ENCODE results near the gene PIGN. TPM values are rescaled to one million over a fixed set of nuclear protein-coding genes. Genes with fewer than 3 reads are reported as not detected.
A peak's percentile ranks its signal among the peaks of the same experiment; 100 is the strongest.

PIGN gene
- total RNA-seq, 1 donor from 2014 or later, result 76.8 TPM

- no peak for DNase-seq (ENCODE audit: low read depth)
Observed at GRCh38 chr18:62109676-62110075, 77.2 kb downstream of the PIGN start.

DNA sequence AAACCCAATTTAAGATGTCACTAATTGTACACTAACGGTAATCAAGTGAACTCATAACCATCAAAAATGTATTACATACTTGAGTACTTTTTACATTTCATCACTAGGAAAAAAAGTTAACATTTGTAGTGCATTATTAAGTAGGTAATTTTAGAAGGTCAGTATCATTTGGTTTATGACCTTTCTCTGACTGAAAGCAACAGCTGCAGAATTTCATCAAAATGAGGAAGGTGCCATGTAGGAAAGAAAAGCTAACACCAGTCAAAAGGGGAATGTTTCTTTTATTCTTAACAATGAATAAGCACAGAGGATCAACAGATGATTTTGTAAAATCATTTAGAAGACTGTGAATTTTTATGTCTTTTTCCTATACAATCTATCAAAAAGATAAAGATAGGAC, 79.0 kb downstream of the PIGN start:
- DNase-seq (ENCODE audit: low read depth), result no peak

DNA sequence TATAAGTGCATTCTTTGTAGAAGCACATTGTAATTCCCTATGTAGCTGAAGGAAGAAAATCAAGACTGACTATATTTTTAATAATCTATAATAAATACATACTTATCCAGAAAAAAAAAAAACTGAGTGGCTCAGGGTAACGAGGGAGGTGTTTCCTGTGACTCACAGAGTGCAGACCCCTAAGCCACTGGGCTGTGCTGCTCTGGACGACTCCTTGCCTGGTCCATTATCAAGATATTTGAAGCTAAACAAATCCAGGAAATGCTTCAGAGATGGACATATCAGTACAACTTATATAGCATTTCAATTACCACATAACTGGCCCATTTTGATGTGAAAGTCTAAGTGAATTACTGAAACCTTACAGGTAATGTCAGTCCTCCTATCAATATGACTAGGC, 80.6 kb downstream of the PIGN start:
- no peak for DNase-seq (ENCODE audit: low read depth)

DNA sequence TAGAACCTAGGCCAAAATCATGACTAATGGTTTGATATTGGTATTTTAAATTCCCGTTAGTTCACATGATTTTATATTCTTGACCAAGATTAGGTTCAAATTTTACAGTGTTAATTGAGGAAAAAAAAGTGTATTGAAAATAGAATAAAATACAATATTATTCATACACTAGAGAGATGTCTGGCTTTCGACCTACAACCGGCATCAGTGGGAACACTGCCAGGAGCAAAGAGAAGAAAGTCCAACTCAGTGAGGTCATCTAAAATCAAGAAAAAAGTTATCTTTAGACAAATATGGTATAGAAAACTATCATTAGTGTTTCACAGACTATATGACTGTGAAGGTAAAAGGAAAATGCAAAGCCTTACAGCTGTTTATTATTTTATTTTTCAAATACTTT, 81.5 kb downstream of the PIGN start:
- no peak for DNase-seq (ENCODE audit: low read depth)

- DNase-seq (ENCODE audit: low read depth), result no peak
Observed at GRCh38 chr18:62102221-62102620, 84.6 kb downstream of the PIGN start.

DNA sequence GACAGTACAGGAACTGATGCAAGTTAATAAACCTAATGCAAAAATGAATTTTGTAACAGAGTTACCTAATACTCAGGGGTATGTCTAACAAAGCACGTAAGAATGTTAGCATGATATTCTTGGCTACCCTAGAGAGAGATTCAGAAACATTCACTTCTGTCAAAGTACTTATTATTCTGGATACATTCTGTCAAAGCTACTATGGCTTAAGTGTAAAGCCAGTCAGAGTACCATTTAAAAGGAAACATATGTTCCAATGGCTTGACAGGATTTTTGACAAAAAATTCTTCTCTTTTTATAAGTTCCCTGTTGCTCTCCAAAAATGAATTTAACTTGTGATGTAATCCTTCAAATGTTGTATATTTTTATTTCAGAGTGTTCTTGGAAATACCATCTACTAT, 85.5 kb downstream of the PIGN start:
- no peak for DNase-seq (ENCODE audit: low read depth)

DNA sequence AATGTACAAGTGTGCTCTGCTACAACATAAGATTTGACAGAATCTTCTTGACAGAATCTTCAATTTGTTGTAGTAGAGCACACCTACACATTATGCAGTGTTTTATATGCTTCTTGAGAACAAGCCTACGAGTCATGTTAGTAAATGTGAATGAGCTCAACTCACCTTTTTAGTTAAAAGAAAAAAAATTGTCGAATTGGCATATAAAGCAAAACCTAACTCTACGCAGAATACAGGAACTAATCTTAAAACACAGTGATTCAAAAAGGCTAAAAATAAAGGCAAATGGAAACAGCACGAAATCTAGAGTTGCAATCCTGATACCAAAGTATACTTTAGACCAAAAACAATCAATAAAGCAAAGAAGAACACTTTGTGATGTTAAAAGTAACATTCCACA, 87.9 kb downstream of the PIGN start:
- DNase-seq (ENCODE audit: low read depth), result no peak

DNA sequence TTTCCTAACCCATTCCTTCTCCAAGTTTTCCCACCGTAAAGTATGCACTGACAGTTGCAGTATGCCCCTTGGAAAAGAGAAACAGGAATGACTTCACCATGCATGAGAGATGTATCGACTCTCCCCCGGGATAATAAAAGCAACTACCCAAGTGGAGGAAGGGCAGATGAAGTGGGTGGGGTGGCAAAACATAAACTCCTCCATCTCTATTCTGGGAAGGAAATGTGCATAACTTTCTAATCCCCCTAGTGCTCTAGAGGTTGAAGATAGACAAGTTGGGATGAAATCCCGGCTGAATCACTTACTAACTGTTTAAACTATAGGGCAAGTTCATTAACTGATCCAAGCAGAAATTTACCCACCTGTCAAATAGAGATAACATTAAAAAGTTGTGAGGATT, 89.2 kb downstream of the PIGN start:
- DNase-seq (ENCODE audit: low read depth), result no peak

- DNase-seq (ENCODE audit: low read depth), result no peak
Observed at GRCh38 chr18:62091487-62092120, 95.3 kb downstream of the PIGN start.

GRCh38 chr18:62089174-62089573, 97.7 kb downstream of the PIGN start:
- DNase-seq (ENCODE audit: low read depth), result no peak

- DNase-seq (ENCODE audit: low read depth), result no peak
Observed at GRCh38 chr18:62088156-62088555, 98.7 kb downstream of the PIGN start.

GRCh38 chr18:62085756-62086155, 101.1 kb downstream of the PIGN start:
- DNase-seq (ENCODE audit: low read depth), result no peak

DNA sequence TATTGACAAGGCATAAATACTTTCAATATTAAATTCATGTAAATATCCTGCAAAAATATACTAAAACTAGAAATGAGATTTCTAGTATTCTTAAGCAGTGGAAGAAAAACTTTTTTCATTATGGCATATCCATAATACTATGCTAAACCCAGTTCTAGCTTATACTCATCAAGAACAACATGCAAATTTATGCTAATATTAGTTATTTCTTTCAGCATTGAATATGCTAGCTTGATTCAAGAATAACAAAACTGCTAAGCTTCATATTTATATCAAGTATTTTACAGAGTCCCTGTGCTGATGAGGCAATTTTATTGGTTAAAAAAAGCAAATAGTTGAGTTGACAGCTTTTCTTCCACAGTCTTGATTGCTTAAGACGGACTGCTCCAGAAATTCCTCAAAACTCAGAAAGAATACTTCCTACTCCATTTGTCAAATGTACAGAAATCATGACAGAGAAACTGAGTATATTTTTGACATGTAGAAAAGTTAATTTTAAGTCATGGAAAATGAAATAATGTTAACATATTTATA, 105.0 kb downstream of the PIGN start:
- DNase-seq (ENCODE audit: low read depth), result no peak

DNA sequence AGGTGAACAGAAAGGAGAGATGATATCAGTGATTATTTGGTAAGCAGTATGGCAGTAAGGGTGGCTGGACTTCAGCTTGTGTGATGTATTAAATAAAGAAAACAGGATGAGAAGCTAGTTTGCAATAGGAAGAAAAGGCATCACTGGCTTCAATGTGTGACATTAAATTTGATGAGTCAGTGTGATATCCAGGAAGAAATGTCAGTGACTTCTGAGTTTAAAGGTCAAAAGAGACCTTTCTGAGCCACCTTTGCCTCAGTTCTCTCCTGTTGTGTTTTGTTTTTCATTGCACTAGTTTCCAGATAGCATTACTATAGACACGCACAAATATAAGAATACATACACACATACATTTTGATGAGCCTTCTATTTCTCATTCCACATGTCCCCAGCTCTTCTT, 105.6 kb downstream of the PIGN start:
- DNase-seq (ENCODE audit: low read depth), result no peak

- peak; percentile 9 for DNase-seq (ENCODE audit: low read depth)
Observed at GRCh38 chr18:62080172-62080900, 106.5 kb downstream of the PIGN start.

DNA sequence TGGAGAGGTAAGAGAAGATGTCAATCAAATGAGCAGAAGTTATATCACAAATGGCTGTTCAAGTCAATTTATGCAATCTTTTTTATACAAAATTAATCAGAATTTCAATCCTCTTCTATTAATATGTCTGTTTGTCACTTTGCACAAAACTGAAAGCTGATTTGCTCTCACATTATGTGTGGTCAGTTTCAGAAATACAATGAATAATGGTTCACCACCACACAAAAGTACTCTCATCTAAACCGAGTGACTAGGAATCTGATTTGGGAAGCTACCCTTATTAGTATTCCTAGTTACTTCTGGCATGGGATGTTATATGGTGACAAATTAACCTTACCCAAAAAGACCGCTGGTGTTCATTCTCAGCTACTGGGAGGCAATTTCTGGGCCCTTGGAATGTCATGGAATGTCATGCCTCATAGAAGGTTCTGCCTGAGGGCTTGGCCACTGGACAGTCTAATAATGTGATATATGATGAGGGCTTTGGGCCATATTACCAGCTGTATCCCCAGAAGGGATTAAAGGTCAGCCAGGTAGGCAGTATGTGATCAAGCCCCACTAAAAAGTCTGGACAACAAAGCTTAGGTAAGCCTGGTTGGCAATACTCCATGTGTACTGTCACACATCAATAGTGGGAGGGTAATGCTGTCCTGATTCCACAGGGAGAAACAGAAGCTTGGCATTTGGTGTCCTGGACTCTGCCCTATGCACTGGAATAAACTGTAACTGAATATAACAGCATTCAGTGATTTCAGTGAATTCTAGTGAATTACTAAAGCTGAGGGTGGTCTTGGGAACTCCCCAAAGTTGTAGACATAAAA, 113.2 kb downstream of the PIGN start:
- DNase-seq (ENCODE audit: low read depth), result peak; percentile 49

DNA sequence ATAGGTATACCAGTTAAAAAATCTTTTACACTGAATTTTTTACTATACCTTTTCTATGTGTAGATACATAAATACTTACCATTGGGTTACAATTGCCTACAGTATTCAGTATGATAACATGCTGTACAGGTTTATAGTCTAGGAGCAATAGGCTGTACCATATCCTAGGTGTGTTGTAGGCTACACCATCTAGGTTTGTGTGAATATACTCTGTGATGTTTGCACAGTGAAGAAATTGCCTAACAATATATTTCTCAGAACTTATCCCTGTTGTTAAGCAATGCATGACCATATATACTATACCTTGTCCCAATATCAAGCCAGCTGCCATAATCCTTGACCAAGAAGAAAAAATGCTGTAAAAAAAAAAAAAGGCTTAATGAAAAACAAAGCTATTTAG, 114.5 kb downstream of the PIGN start:
- DNase-seq (ENCODE audit: low read depth), result no peak

DNA sequence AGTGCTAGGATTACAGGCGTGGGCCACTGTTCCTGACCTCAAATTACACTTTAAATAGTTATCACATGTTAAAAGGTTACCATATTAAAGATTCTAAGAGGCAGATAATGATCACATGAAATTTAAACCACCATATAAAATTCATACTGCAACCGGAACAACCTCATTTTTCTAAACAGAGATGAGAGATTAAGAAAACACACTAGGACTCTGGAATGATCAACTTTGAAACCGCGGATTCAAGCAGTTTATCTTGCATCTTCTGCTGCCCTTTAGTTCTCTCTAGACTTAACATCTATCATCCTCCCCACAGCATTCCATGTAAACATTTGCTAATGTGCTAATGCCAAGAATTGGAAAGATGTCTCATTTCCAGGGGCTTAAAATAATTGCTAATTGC, 115.8 kb downstream of the PIGN start:
- no peak for DNase-seq (ENCODE audit: low read depth)

DNA sequence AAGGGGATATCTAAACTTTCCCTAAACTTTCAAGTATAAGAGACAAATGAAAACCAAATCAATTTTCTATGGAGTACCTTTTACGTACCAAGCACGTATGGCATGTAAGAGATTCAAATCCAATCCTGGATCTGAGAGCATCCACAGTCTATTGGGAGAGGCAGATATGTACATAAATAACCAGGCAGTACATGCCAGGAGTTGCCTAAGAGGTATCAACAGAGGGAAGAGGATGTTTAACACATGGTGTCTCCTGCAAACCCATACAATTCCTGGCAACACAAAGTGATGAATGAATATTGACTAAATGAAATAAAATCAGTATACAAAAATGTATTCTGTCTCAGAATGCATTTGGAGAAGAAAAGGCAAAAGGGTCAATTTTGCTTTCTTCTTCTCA, 116.6 kb downstream of the PIGN start:
- DNase-seq (ENCODE audit: low read depth), result no peak

DNA sequence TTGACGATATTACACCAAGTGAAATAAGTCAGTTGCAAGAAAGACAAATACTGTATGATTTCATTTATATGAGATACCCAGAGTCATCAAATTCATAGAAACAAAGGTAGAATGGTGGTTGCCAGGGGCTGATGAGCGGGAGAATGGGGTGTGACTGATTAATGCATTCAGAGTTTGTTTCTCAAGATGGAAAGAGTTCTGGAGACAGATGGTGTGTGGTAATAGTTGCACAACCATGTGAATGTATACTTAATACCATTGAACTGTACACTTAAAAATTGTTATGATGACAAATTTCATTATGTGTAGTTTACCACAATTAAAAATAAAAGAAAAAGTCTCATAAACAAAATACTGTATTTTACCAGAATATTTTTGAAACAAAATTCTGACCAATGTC, 117.3 kb downstream of the PIGN start:
- DNase-seq (ENCODE audit: low read depth), result no peak

GRCh38 chr18:62066102-62066818, 120.6 kb downstream of the PIGN start:
- DNase-seq (ENCODE audit: low read depth), result no peak

GRCh38 chr18:62064361-62064760, 122.5 kb downstream of the PIGN start:
- no peak for DNase-seq (ENCODE audit: low read depth)

Data from renal cortical epithelial cell (primary cell).